Pancreas (tissue), 10 donors: ENCODE data around the gene SLC27A5. TPM values are rescaled to one million over a fixed set of nuclear protein-coding genes. Genes with fewer than 3 reads are reported as not detected.

Experiments
- ATAC-seq, 4 donors: fragments of 200-7000 bp; cut with Tn5 transposase; one replicate each; pipeline versions ENCODE4 v1.8.0 to v1.9.1; 2020; ENCODE audit warnings: mild to moderate bottlenecking in 4 of 4, moderate library complexity in 4 of 4
- DNase-seq, 6 donors: peaks; one replicate each; pipeline ENCODE4 v3.0.0-alpha.2; 2020
- FAIRE-seq: peaks from 2 replicates; lab custom pipeline; 2012; peaks lifted over from hg19 to GRCh38; lab: Jason Lieb, UNC
- H3K27ac ChIP-seq, 4 donors: fragments of 200-600 bp; sonication (generic); 1 replicate in 3 of 4; 2 replicates in 1 of 4; pipeline versions ENCODE4 v1.5.0 to v1.8.0; 2020
- H3K27me3 ChIP-seq, 4 donors: fragments of 200-600 bp; one replicate each; pipeline ENCODE4 v1.8.0; 2021
- H3K36me3 ChIP-seq, 3 donors: fragments of 200-600 bp; sonication (generic) in 1 of 3; one replicate each; pipeline versions ENCODE4 v1.5.0 to v1.8.0; 2020 to 2021
- H3K4me1 ChIP-seq, 3 donors: fragments of 200-600 bp; one replicate each; pipeline ENCODE4 v1.8.0; 2021
- H3K4me3 ChIP-seq, 4 donors: fragments of 200-600 bp; sonication (generic) in 2 of 4; one replicate each; pipeline versions ENCODE4 v1.5.0 to v1.8.0; 2020 to 2021
- H3K9me3 ChIP-seq, 4 donors: fragments of 200-600 bp; one replicate each; pipeline ENCODE4 v1.8.0; 2021
- CTCF ChIP-seq, 4 donors: fragments of 200-600 bp; sonication (generic) in 3 of 4; IDR thresholded peaks; one replicate each; pipeline versions ENCODE4 v1.5.0 to v1.8.0; 2021; ENCODE audit warnings: antibody characterized with exemption in 4 of 4
- WGBS, 2 donors: extraction: QIAGEN DNeasy Blood & Tissue Kit; methylation state at CpG; one replicate each; pipeline ENCODE4 v1.1.7; 2013; 5-methylcytosine and 5-hydroxymethylcytosine counted together
- intact Hi-C, 3 donors: fragments of 100-400 bp; cut with DNase I; formaldehyde crosslinking; loops; one replicate each; pipeline versions ENCODE4 v1.11.1 to v1.14.2; 2022
- polyA plus RNA-seq, 2 donors: library from polyadenylated mRNA; stranded (reverse); fragments of 200-250 nt; gene quantifications; one replicate each; pipeline ENCODE4 v1.2.3, GENCODE V29; 2013
- total RNA-seq, 6 donors: library from RNA; stranded (reverse); fragmentation: NEBNext Ultra II Directional in 4 of 6; extraction: Animal tissue kit (Norgen Biotek cat#: 25700) in 4 of 6; gene quantifications; one replicate each; pipeline versions ENCODE4 v1.2.1 to v1.2.4, GENCODE V29; 2021 to 2023
- donor health status: healthy with polysubstance abuse.
- donor health status: DM: no; HTN: no; CAD: no; lungs with moderate emphysema.
- donor health status: DM: no; HTN: no; CAD: no.
- donor health status: control.
- donor health status: control.
- donor health status: Bipolar disorder and iron deficiency.
- donor health status: DM: yes; HTN: yes; CAD: no.
- donor health status: DM: no; HTN: no; CAD: no.
- donor health status: DM: no; HTN: no; CAD: no.
- donor health status: DM: yes; HTN: yes; CAD: no.

The SLC27A5 gene
- total and polyA plus RNA-seq, 8 donors, result 3.0 to 15.6 (median 6.1) TPM

- Histone ChIP-seq H3K9me3 (no peaks in the 10 kb centered on the region), H3K4me3 (peak overlapping the region in 2 of 4 donors; percentile 57 to 81), H3K27me3 (no peaks in the 10 kb centered on the region), H3K27ac (no peak overlapping the region), H3K4me1 (peaks cover 11 to 30% (median 16%) of the 10 kb centered on the region in 3 donors), H3K36me3 (peaks cover 0 to 14% (median 0%) of the 10 kb centered on the region in 3 donors)
- DNase-seq (peak in 3 of 6 donors; percentile 20 to 40 (median 23)), ATAC-seq (no peak), FAIRE-seq (no peak)
- no peak for TF ChIP-seq CTCF (IDR thresholded peaks at IDR 0.05)
- intact Hi-C loops, result no loop called here
- WGBS, 2 donors, result 45 to 50% methylated on average over 10 of the region's 10 CpGs
Observed at GRCh38 chr19:58556622-58557220, 44.9 kb upstream of the SLC27A5 start.

GRCh38 chr19:58555920-58556621 lies 44.3 kb upstream of the SLC27A5 start:
- peaks cover 11 to 28% (median 13%) of the 10 kb centered on the region in 3 donors for H3K4me1 ChIP-seq
- DNase-seq (peak in 4 of 6 donors; percentile 38 to 67 (median 48)), ATAC-seq (no peak), FAIRE-seq (no peak)
- H3K27me3 ChIP-seq, result no peaks in the 10 kb centered on the region
- TF ChIP-seq CTCF (IDR thresholded peaks at IDR 0.05), result no peak
- no peak overlapping the region for H3K4me3 ChIP-seq
- intact Hi-C loops, result no loop called here
- WGBS, 2 donors, result 78 to 83% methylated on average over 16 of the region's 16 CpGs
- H3K27ac ChIP-seq, result no peak overlapping the region
- H3K36me3 ChIP-seq, result peaks cover 0 to 20% (median 0%) of the 10 kb centered on the region in 3 donors
- no peaks in the 10 kb centered on the region for H3K9me3 ChIP-seq

- peak in 3 of 6 donors; percentile 31 to 60 (median 46) for DNase-seq
- 40 to 57% methylated on average over 4 of the region's 4 CpGs for WGBS, 2 donors
- TF ChIP-seq CTCF (IDR thresholded peaks at IDR 0.05), result no peak
- no peaks in the 10 kb centered on the region for H3K9me3 ChIP-seq
- ATAC-seq, result no peak
- intact Hi-C loops, result no loop called here
- peaks cover under 1 to 27% (median 3%) of the 10 kb centered on the region in 3 donors for H3K36me3 ChIP-seq
- no peak for FAIRE-seq
- H3K4me1 ChIP-seq, result peaks cover 11 to 28% (median 13%) of the 10 kb centered on the region in 3 donors
- peak overlapping the region; percentile 73 to 93 (median 87) for H3K27ac ChIP-seq
- no peaks in the 10 kb centered on the region for H3K27me3 ChIP-seq
- peak overlapping the region; percentile 63 to 88 (median 72) for H3K4me3 ChIP-seq
Observed at GRCh38 chr19:58555369-58555885, 43.6 kb upstream of the SLC27A5 start.

GRCh38 chr19:58554494-58555368 lies 42.9 kb upstream of the SLC27A5 start, which contains the start of gene CHMP2A:
CHMP2A (minus strand) TSS chr19:58555105; CDS start chr19:58554212, 893 bp downstream.
- FAIRE-seq, result no peak
- 0 to 1% methylated on average over 59 to 69 of the region's 69 CpGs for WGBS, 2 donors
- TF ChIP-seq CTCF (IDR thresholded peaks at IDR 0.05), result no peak
- intact Hi-C loops, result no loop called here
- Histone ChIP-seq H3K36me3 (peaks cover 4 to 34% (median 6%) of the 10 kb centered on the region in 3 donors), H3K27me3 (no peaks in the 10 kb centered on the region), H3K9me3 (no peaks in the 10 kb centered on the region), H3K4me3 (peak within 1 kb of the TSS; percentile 63 to 88 (median 72)), H3K4me1 (peaks cover 11 to 24% (median 13%) of the 10 kb centered on the region in 3 donors), H3K27ac (peak within 1 kb of the TSS; percentile 73 to 93 (median 87))
- ATAC-seq, result peak; percentile 46 to 62 (median 58)
- DNase-seq, result peak; percentile 96 to 100 (median 98)
